Left forelimb (tissue), 1 donor: ENCODE data around the gene RGS16.

Source experiments
- DNase-seq: peaks from one replicate; pipeline ENCODE4 v3.0.0-alpha.2; 2018; ENCODE audit warnings: low spot score

RGS16 gene

GRCh38 chr1:182629499-182630096, 25.4 kb upstream of the RGS16 start:
- DNase-seq: no peak

- DNase-seq: no peak
Observed at GRCh38 chr1:182629080-182629479, 24.9 kb upstream of the RGS16 start.

- DNase-seq: no peak
Observed at GRCh38 chr1:182628657-182629056, 24.5 kb upstream of the RGS16 start.

- no peak for DNase-seq
Observed at GRCh38 chr1:182627622-182628021, 23.4 kb upstream of the RGS16 start.

GRCh38 chr1:182626527-182626926, 22.3 kb upstream of the RGS16 start:
- DNase-seq: no peak

- DNase-seq: no peak
Observed at GRCh38 chr1:182625719-182626504, 21.7 kb upstream of the RGS16 start.

- no peak for DNase-seq
Observed at GRCh38 chr1:182625024-182625423, 20.8 kb upstream of the RGS16 start.

- no peak for DNase-seq
Observed at GRCh38 chr1:182624577-182624976, 20.4 kb upstream of the RGS16 start.

- DNase-seq: no peak
Observed at GRCh38 chr1:182622901-182623528, 18.8 kb upstream of the RGS16 start.

GRCh38 chr1:182621906-182622305, 17.7 kb upstream of the RGS16 start:
- no peak for DNase-seq

GRCh38 chr1:182620924-182621585, 16.9 kb upstream of the RGS16 start:
- DNase-seq: no peak

GRCh38 chr1:182617734-182618351, 13.7 kb upstream of the RGS16 start:
- DNase-seq: no peak

GRCh38 chr1:182617014-182617429, 12.8 kb upstream of the RGS16 start:
- no peak for DNase-seq

GRCh38 chr1:182616130-182617013, 12.2 kb upstream of the RGS16 start:
- peak; percentile 80 for DNase-seq

GRCh38 chr1:182615468-182616129, 11.4 kb upstream of the RGS16 start:
- peak; percentile 83 for DNase-seq

GRCh38 chr1:182614796-182615454, 10.7 kb upstream of the RGS16 start:
- DNase-seq: peak; percentile 92

GRCh38 chr1:182611787-182612186, 7.6 kb upstream of the RGS16 start:
- DNase-seq: no peak

- no peak for DNase-seq
Observed at GRCh38 chr1:182611326-182611725, 7.1 kb upstream of the RGS16 start.

GRCh38 chr1:182610606-182611194, 6.5 kb upstream of the RGS16 start:
- DNase-seq: no peak
